Coronary artery (tissue), 2 donors: ENCODE data around the gene DLAT.

ENCODE experiments used
- DNase-seq: peaks from one replicate; pipeline ENCODE4 v3.0.0-alpha.2; 2017; ENCODE audit warnings: low spot score
- H3K27ac ChIP-seq, 2 donors: fragments of 200-600 bp; sonication (generic); one replicate each; pipeline ENCODE4 v1.5.1; 2016 to 2019
- H3K4me3 ChIP-seq: fragments of 200-600 bp; sonication (generic); 2 replicates; pipeline ENCODE4 v1.5.1; 2016; ENCODE audit warnings: mild to moderate bottlenecking, moderate library complexity
- TF ChIP-seq, protein P1 (sequence below): fragments of 200-600 bp; sonication (generic); IDR thresholded peaks from one replicate; pipeline ENCODE4 v1.5.1; 2019; ENCODE audit warnings: antibody characterized with exemption

Gene DLAT

DNA sequence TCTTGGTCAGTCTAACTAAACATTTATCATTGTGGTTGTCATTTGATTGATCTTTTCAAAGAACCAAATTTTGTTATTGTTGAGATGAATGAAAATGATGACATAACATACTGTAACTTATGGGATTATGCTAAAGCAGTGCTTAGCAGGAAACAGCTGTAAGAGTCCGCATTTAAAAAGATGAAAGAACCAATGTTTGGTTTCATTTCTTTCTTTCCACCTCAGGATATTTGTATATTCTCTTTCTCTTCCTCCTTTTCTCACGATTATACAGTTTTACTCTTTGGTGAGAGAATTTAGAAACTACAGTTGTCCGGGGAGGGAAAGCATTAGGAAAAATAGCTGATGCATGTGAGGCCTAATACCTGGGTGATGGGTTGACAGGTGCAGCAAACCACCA is 25.5 kb downstream of the DLAT start:
- no peak for DNase-seq
- no peak overlapping the region for H3K27ac ChIP-seq
- TF ChIP-seq, protein P1, sequence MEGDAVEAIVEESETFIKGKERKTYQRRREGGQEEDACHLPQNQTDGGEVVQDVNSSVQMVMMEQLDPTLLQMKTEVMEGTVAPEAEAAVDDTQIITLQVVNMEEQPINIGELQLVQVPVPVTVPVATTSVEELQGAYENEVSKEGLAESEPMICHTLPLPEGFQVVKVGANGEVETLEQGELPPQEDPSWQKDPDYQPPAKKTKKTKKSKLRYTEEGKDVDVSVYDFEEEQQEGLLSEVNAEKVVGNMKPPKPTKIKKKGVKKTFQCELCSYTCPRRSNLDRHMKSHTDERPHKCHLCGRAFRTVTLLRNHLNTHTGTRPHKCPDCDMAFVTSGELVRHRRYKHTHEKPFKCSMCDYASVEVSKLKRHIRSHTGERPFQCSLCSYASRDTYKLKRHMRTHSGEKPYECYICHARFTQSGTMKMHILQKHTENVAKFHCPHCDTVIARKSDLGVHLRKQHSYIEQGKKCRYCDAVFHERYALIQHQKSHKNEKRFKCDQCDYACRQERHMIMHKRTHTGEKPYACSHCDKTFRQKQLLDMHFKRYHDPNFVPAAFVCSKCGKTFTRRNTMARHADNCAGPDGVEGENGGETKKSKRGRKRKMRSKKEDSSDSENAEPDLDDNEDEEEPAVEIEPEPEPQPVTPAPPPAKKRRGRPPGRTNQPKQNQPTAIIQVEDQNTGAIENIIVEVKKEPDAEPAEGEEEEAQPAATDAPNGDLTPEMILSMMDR: no peak
- H3K4me3 ChIP-seq: no peak overlapping the region

- TF ChIP-seq, protein P1: no peak
- H3K27ac ChIP-seq: no peak overlapping the region
- DNase-seq: no peak
Measured at GRCh38 chr11:112051768-112052167, 26.6 kb downstream of the DLAT start.

DNA sequence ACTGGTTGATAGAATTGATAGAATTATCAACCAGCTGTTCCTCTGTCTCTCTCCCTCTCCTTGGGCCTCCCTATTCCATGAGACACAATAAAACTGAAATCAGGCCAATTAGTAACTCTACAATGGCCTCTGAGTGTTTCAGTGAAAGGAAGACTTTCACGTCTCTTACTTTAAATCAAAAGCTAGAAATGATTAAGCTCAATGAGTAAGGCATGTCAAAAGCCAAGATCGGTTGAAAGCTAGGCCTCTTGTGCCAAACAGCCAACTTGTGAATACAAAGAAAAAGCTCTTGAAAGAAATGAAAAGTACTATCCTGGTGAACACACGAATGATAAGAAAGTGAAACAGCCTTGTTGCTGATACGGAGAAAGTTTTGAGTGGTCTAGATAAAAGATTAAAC is 32.0 kb downstream of the DLAT start:
- TF ChIP-seq, protein P1: no peak
- H3K27ac ChIP-seq: no peak overlapping the region
- no peak for DNase-seq
- H3K4me3 ChIP-seq: no peak overlapping the region

More at GRCh38 chr11:112051768-112052167, 26.6 kb downstream of the DLAT start:
- H3K4me3 ChIP-seq: no peak overlapping the region

- TF ChIP-seq, protein P1: no peak
- no peak for DNase-seq
- Histone ChIP-seq H3K27ac (no peak overlapping the region), H3K4me3 (no peak overlapping the region)
Measured at GRCh38 chr11:112058103-112058502, 32.9 kb downstream of the DLAT start.

DNA sequence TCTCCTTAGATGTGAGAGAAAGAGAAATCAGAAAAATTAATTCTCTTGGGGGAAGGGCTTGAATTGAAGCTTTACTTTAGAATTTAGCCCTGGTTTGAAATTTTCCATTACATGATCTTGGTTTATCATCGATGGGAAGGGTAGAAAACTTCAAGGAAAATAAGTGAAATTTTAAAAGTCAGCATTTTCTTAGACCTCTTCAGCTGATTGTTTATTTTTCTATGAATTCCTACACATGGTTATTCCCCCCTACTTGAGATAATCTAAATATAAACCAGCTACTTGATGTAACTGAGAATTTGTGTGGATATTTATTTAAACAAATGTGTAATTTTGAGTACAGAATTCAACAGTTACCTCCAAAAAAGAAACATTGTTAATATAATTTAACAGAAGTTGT is 37.7 kb downstream of the DLAT start:
- Histone ChIP-seq H3K4me3 (no peak overlapping the region), H3K27ac (no peak overlapping the region)
- no peak for DNase-seq
- TF ChIP-seq, protein P1: no peak

GRCh38 chr11:112073941-112074811 is 49.0 kb downstream of the DLAT start, which contains the start of the genes NKAPD1 and PIH1D2:
NKAPD1 (plus strand) TSS chr11:112074299; CDS start chr11:112075575, 1,276 bp downstream.
PIH1D2 (minus strand) TSS chr11:112074017; CDS start chr11:112073174, 843 bp downstream.
- DNase-seq: peak; percentile 90
- Histone ChIP-seq H3K27ac (peak within 1 kb of the TSS; percentile 77 to 91), H3K4me3 (peak within 1 kb of the TSS; percentile 98)
- TF ChIP-seq, protein P1: no peak

- H3K27ac ChIP-seq: no peak overlapping the region
- DNase-seq: no peak
- TF ChIP-seq, protein P1: no peak
Measured at GRCh38 chr11:112082729-112083128, 57.5 kb downstream of the DLAT start.

More at GRCh38 chr11:112082729-112083128, 57.5 kb downstream of the DLAT start:
- H3K4me3 ChIP-seq: no peak overlapping the region
